IMR-90 (cell line): ENCODE results near the gene CFAP119. TPM values are rescaled to one million over a fixed set of nuclear protein-coding genes. Genes with fewer than 3 reads are reported as not detected.

Experiments used
- ATAC-seq: fragments of 200-7000 bp; cut with Tn5 transposase; 2 replicates; pipeline ENCODE4 v1.9.1; 2020; ENCODE audit warnings: low read depth, mild to moderate bottlenecking, moderate library complexity
- BruUV-seq: library from RNA; stranded (reverse); fragments of 400-500 nt; replicated peaks from 2 replicates; lab custom pipeline; 2021; lab: Mats Ljungman, UMichigan
- CTCF ChIA-PET: fragments of 300-600 bp; formaldehyde crosslinking; extraction: SDS; loops from one replicate; lab custom pipeline; 2021; ENCODE audit warnings: antibody characterized with exemption; lab: Yijun Ruan, JAX
- POLR2A ChIA-PET: fragments of 300-600 bp; sonication (Branson Sonifier 250); formaldehyde crosslinking; loops from one replicate; lab custom pipeline; 2022; ENCODE audit warnings: antibody characterized with exemption; ENCODE audit not compliant: unreplicated experiment; lab: Charles Lee
- DNase-seq: peaks from one replicate; pipeline ENCODE4 v3.0.0; 2013
- H2AFZ ChIP-seq: replicated peaks from 2 replicates; pipeline ENCODE3; 2013; ENCODE audit warnings: low read length, mild to moderate bottlenecking; ENCODE audit not compliant: poor library complexity
- H2AK5ac ChIP-seq: 2 replicates; pipeline ENCODE4 v1.6.1; 2013; ENCODE audit warnings: low read depth, low read length, inconsistent platforms
- H2AK9ac ChIP-seq: replicated peaks from 2 replicates; pipeline ENCODE3; 2013; ENCODE audit warnings: mild to moderate bottlenecking, low read depth, low read length, moderate library complexity; ENCODE audit not compliant: poor library complexity
- H2BK120ac ChIP-seq: 2 replicates; pipeline ENCODE4 v1.6.1; 2013; ENCODE audit warnings: low read depth, low read length, inconsistent platforms
- H2BK15ac ChIP-seq: 3 replicates; pipeline ENCODE4 v1.6.1; 2013; ENCODE audit warnings: low read depth, low read length, inconsistent platforms
- H2BK20ac ChIP-seq: 2 replicates; pipeline ENCODE4 v1.6.1; 2013; ENCODE audit warnings: low read depth, mild to moderate bottlenecking, inconsistent platforms, low read length, moderate library complexity
- H2BK5ac ChIP-seq: 2 replicates; pipeline ENCODE4 v1.6.1; 2013; ENCODE audit warnings: mild to moderate bottlenecking, low read depth, low read length, inconsistent platforms; ENCODE audit not compliant: poor library complexity, severe bottlenecking
- H3K14ac ChIP-seq: replicated peaks from 2 replicates; pipeline ENCODE4 v1.6.1; 2013; ENCODE audit warnings: low read depth, low read length, inconsistent platforms
- H3K18ac ChIP-seq: 2 replicates; pipeline ENCODE4 v1.6.1; 2013; ENCODE audit warnings: low read depth, low read length, control low read depth
- H3K23ac ChIP-seq: 2 replicates; pipeline ENCODE4 v1.6.1; 2013; ENCODE audit warnings: low read depth, low read length, inconsistent platforms
- H3K27ac ChIP-seq: 2 replicates; pipeline ENCODE4 v1.5.1; 2013; ENCODE audit warnings: mild to moderate bottlenecking, control low read depth, low read length; ENCODE audit not compliant: insufficient read depth
- H3K27me3 ChIP-seq: 2 replicates; pipeline ENCODE4 v1.6.1; 2013; ENCODE audit warnings: low read length; ENCODE audit not compliant: control insufficient read depth, insufficient read depth
- H3K36me3 ChIP-seq: 2 replicates; pipeline ENCODE4 v1.6.1; 2013; ENCODE audit warnings: low read length, mixed read lengths; ENCODE audit not compliant: control insufficient read depth, insufficient read depth
- H3K4ac ChIP-seq: 2 replicates; pipeline ENCODE4 v1.6.1; 2013; ENCODE audit warnings: low read depth, low read length, inconsistent platforms
- H3K4me1 ChIP-seq: 2 replicates; pipeline ENCODE4 v1.6.1; 2013; ENCODE audit warnings: low read length, mixed read lengths; ENCODE audit not compliant: control insufficient read depth, insufficient read depth
- H3K4me2 ChIP-seq: 2 replicates; pipeline ENCODE4 v1.6.1; 2013; ENCODE audit warnings: low read depth, mild to moderate bottlenecking, control low read depth, low read length, moderate library complexity
- H3K4me3 ChIP-seq: 2 replicates; pipeline ENCODE4 v1.5.1; 2013; ENCODE audit warnings: low read depth, mild to moderate bottlenecking, control low read depth, low read length, moderate library complexity; ENCODE audit not compliant: insufficient read depth
- H3K56ac ChIP-seq: 2 replicates; pipeline ENCODE4 v1.6.1; 2013; ENCODE audit warnings: low read length, inconsistent platforms; ENCODE audit not compliant: insufficient read depth; ENCODE audit errors: extremely low read depth
- H3K79me1 ChIP-seq, 2 experiments: 2 replicates each; pipeline ENCODE4 v1.6.1; 2013; ENCODE audit warnings: low read length in 2 of 2, inconsistent platforms in 1 of 2, low read depth in 1 of 2
- H3K9ac ChIP-seq: 2 replicates; pipeline ENCODE4 v1.6.1; 2013; ENCODE audit warnings: low read depth, low read length, control low read depth
- H3K9me1 ChIP-seq: 2 replicates; pipeline ENCODE4 v1.6.1; 2013; ENCODE audit warnings: low read length, inconsistent platforms; ENCODE audit not compliant: insufficient read depth
- H3K9me3 ChIP-seq: 2 replicates; pipeline ENCODE4 v1.6.1; 2013; ENCODE audit warnings: low read length; ENCODE audit not compliant: control insufficient read depth, insufficient read depth
- H4K20me1 ChIP-seq: 2 replicates; pipeline ENCODE4 v1.6.1; 2013; ENCODE audit warnings: low read length, inconsistent platforms; ENCODE audit not compliant: insufficient read depth
- H4K5ac ChIP-seq: 2 replicates; pipeline ENCODE4 v1.6.1; 2013; ENCODE audit warnings: mild to moderate bottlenecking, low read depth, low read length, control low read depth
- H4K8ac ChIP-seq, 2 experiments: 2 replicates each; pipeline ENCODE4 v1.6.1; 2013; ENCODE audit warnings: low read depth in 2 of 2, low read length in 2 of 2, control low read depth in 1 of 2, inconsistent platforms in 1 of 2
- H4K91ac ChIP-seq: 2 replicates; pipeline ENCODE4 v1.6.1; 2013; ENCODE audit warnings: low read depth, low read length, inconsistent platforms; ENCODE audit not compliant: insufficient read depth
- FOS ChIP-seq: fragments of 150-350 bp; IDR thresholded peaks from 2 replicates; pipeline ENCODE4 v1.6.1; 2016; ENCODE audit warnings: low read depth, low read length
- RAD21 ChIP-seq: IDR thresholded peaks from 2 replicates; pipeline ENCODE4 v1.6.1; 2012; ENCODE audit warnings: low read length, improper control_type of control experiment
- WGBS, 2 experiments: methylation state at CpG; one replicate each; pipeline versions ENCODE4 v1.1.5 to v1.1.7; 2013; ENCODE audit warnings: missing lambda C conversion rate in 2 of 2; ENCODE audit not compliant: insufficient read length in 1 of 2; ENCODE audit errors: extremely low coverage in 2 of 2; 5-methylcytosine and 5-hydroxymethylcytosine counted together
- dilution Hi-C: fragments of 300-500 bp; cut with HindIII; formaldehyde crosslinking; loops from one replicate; pipeline ENCODE4 v1.14.3; 2018; ENCODE audit warnings: low sequenced_read_pairs; ENCODE audit not compliant: unreplicated experiment
- in situ Hi-C: fragments of 300-500 bp; cut with MboI; formaldehyde crosslinking; loops from 3 replicates; pipeline ENCODE4 v1.14.3; 2019; ENCODE audit warnings: low sequenced_read_pairs, inconsistent platforms, mixed read lengths
- intact Hi-C: fragments of 100-400 bp; cut with micrococcal nuclease; formaldehyde crosslinking; loops from 2 replicates; pipeline ENCODE4 v1.10.0; 2022
- polyA plus RNA-seq, 3 experiments: library from polyadenylated mRNA; depleted of rRNA; stranded (reverse); fragments of >200 nt; gene quantifications; 2 replicates each; pipeline ENCODE4 v1.2.3, GENCODE V29; 2012; ENCODE audit warnings: low replicate concordance in 1 of 3
- total RNA-seq: library from RNA; depleted of rRNA; stranded (reverse); fragments of >200 nt; gene quantifications from 2 replicates; pipeline ENCODE4 v1.2.3, GENCODE V29; 2012
- TF ChIP-seq, protein P1 (sequence below): conservative IDR thresholded peaks from 2 replicates; pipeline ENCODE4 v1.5.1; 2012; ENCODE audit warnings: mild to moderate bottlenecking, low read depth, low read length, improper control_type of control experiment

CFAP119 gene
- total and polyA plus RNA-seq, 2 of the 4 experiments (the other 2 are of a cell fraction): 0.90 to 7.6 TPM

DNA sequence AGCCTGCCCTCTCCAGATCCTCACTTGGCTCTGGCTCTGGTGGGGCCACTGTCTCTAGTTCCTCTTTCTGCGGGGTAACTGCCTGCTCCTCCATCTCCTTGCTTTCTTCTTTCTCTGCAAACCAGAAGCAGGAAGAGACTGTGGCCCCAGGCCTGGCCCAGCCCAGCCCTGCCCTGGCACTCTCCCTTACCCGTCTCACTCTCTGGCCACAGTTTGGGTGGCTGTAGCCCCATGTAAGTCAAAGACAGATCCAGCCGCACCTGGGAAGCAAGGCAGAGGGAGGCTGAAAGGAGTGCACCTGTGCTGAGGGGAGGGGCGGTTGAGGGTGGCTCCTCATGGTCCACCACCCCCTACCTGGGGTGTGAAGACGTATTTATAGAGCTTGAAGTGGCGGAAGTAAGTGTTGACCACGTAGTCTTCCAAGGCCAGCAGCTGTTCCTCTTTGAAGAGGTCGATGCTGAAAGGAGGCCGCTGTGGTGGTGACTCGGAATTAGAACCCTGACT, 2.8 kb downstream of the CFAP119 start:
- no peak overlapping the region for H3K56ac ChIP-seq
- DNase-seq (no peak), ATAC-seq (no peak)
- H2AK5ac ChIP-seq: no peak overlapping the region
- no peak overlapping the region for H3K14ac ChIP-seq
- H2BK15ac ChIP-seq: no peak overlapping the region
- H3K27me3 ChIP-seq: no peaks in the 10 kb centered on the region
- no peak overlapping the region for H2AK9ac ChIP-seq
- TF ChIP-seq, protein P1, sequence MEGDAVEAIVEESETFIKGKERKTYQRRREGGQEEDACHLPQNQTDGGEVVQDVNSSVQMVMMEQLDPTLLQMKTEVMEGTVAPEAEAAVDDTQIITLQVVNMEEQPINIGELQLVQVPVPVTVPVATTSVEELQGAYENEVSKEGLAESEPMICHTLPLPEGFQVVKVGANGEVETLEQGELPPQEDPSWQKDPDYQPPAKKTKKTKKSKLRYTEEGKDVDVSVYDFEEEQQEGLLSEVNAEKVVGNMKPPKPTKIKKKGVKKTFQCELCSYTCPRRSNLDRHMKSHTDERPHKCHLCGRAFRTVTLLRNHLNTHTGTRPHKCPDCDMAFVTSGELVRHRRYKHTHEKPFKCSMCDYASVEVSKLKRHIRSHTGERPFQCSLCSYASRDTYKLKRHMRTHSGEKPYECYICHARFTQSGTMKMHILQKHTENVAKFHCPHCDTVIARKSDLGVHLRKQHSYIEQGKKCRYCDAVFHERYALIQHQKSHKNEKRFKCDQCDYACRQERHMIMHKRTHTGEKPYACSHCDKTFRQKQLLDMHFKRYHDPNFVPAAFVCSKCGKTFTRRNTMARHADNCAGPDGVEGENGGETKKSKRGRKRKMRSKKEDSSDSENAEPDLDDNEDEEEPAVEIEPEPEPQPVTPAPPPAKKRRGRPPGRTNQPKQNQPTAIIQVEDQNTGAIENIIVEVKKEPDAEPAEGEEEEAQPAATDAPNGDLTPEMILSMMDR: no peak
- TF ChIP-seq RAD21 (no peak), FOS (no peak)
- ChIA-PET CTCF (no interaction called here), POLR2A (no interaction called here)
- no peak overlapping the region for H2BK20ac ChIP-seq
- in situ Hi-C loops: no loop called here
- no peak overlapping the region for H2AFZ ChIP-seq
- no peak overlapping the region for H3K23ac ChIP-seq
- no peak overlapping the region for H4K91ac ChIP-seq
- intact Hi-C loops: no loop called here
- H3K4me1 ChIP-seq: peaks cover 12% of the 10 kb centered on the region
- dilution Hi-C loops: no loop called here
- peaks cover 14 to 36% of the 10 kb centered on the region in 2 experiments for H3K79me1 ChIP-seq
- H4K5ac ChIP-seq: no peak overlapping the region
- H4K8ac ChIP-seq: no peak overlapping the region
- no peak overlapping the region for H3K9ac ChIP-seq
- BruUV-seq: no TSS peak
- H4K20me1 ChIP-seq: peaks cover 13% of the 10 kb centered on the region
- H3K4me3 ChIP-seq: no peak overlapping the region
- no peak overlapping the region for H3K18ac ChIP-seq
- H3K36me3 ChIP-seq: peaks cover 27% of the 10 kb centered on the region
- no peaks in the 10 kb centered on the region for H3K9me3 ChIP-seq
- H3K9me1 ChIP-seq: 0 out of 2 replicates have a peak, but pooled peaks cover 4% of the 10 kb centered on the region
- no peak overlapping the region for H3K27ac ChIP-seq
- H2BK5ac ChIP-seq: no peak overlapping the region
- no peak overlapping the region for H3K4me2 ChIP-seq
- 91% methylated on average over 4 of the region's 10 CpGs; no CpG with 5 or more reads in 1 of the 2 experiments for WGBS, 2 experiments
- H3K4ac ChIP-seq: no peak overlapping the region
- H2BK120ac ChIP-seq: no peak overlapping the region
